GM20000 (cell line): Measurements from ENCODE around the gene GRM6.

ENCODE experiments used
- DNase-seq: peaks from one replicate; pipeline ENCODE4 v3.0.0; 2012; ENCODE audit warnings: low spot score
- CTCF ChIP-seq: IDR thresholded peaks from 2 replicates; pipeline ENCODE4 v1.5.1; 2012; ENCODE audit warnings: mild to moderate bottlenecking, control low read depth; ENCODE audit errors: extremely low read depth, missing control alignments

Gene GRM6

GRCh38 chr5:178997191-178997590 is 2.1 kb upstream of the GRM6 start:
- no peak for DNase-seq
- TF ChIP-seq CTCF = no peak

- DNase-seq = no peak
- TF ChIP-seq CTCF = no peak
Observed at GRCh38 chr5:178996156-178996555, 1.0 kb upstream of the GRM6 start.

- no peak for TF ChIP-seq CTCF
- no peak for DNase-seq
Observed at GRCh38 chr5:178995341-178995690, 196 bp upstream of the GRM6 start.

- no peak for DNase-seq
- no peak for TF ChIP-seq CTCF
Observed at GRCh38 chr5:178993955-178994579, 1.1 kb downstream of the GRM6 start.

GRCh38 chr5:178993236-178993765 is 1.8 kb downstream of the GRM6 start:
- no peak for TF ChIP-seq CTCF
- DNase-seq = no peak

- TF ChIP-seq CTCF = no peak
- no peak for DNase-seq
Observed at GRCh38 chr5:178992291-178992895, 2.7 kb downstream of the GRM6 start.

GRCh38 chr5:178991190-178992145 is 3.7 kb downstream of the GRM6 start:
- no peak for DNase-seq
- TF ChIP-seq CTCF = no peak
